Activated gamma-delta T cell (primary cell): ENCODE results near the gene AK1.
A peak's percentile ranks its signal among the peaks of the same experiment; 100 is the strongest.

Experiments
- DNase-seq: peaks from one replicate; lab custom pipeline; 2025; lab: John Stamatoyannopoulos, UW

AK1 gene

GRCh38 chr9:127909839-127910273, 32.4 kb upstream of the AK1 start:
- no peak for DNase-seq

- no peak for DNase-seq
These were observed 31.1 kb upstream of the AK1 start for GRCh38 chr9:127908660-127908926.

GRCh38 chr9:127907867-127908659, 30.6 kb upstream of the AK1 start:
- DNase-seq = no peak

GRCh38 chr9:127905788-127906191, 28.3 kb upstream of the AK1 start:
- DNase-seq = peak; percentile 46

DNA sequence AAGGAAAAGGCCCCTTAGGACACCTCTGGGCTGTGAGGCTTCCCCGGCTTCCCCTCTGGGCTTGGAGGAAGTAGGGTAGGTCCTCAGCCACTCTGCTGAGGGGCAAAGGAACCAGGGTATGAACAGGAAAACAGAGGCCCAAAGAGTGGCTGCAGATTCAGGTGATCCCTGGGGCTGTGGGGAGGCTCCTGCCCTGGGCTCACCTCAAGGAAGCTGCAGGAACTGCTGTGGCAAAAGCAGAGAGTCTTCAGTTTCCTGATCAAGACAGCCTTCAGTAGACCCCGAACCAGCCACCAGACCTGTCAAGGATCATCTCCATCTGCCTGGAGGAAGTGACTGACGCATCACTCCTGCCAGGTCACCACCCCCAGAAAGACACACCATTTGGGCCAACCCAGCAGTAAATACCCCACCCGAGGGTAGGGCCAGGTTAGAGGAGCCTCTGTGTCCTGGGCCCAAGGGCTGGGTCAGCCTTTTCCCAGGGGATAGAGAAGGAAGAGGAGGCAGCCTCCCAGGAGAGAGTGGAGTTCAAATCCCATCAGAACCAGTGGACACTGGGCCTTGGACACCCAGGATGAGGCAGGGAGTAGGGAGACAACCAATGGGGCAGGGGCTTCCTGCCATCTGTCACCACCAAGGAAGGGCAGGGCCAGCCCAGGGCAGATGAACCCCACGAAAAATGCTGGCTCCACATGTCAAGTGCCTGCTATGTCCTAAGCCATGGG, 27.7 kb upstream of the AK1 start:
- no peak for DNase-seq

- no peak for DNase-seq
These were observed 27.1 kb upstream of the AK1 start for GRCh38 chr9:127904561-127905003.

DNA sequence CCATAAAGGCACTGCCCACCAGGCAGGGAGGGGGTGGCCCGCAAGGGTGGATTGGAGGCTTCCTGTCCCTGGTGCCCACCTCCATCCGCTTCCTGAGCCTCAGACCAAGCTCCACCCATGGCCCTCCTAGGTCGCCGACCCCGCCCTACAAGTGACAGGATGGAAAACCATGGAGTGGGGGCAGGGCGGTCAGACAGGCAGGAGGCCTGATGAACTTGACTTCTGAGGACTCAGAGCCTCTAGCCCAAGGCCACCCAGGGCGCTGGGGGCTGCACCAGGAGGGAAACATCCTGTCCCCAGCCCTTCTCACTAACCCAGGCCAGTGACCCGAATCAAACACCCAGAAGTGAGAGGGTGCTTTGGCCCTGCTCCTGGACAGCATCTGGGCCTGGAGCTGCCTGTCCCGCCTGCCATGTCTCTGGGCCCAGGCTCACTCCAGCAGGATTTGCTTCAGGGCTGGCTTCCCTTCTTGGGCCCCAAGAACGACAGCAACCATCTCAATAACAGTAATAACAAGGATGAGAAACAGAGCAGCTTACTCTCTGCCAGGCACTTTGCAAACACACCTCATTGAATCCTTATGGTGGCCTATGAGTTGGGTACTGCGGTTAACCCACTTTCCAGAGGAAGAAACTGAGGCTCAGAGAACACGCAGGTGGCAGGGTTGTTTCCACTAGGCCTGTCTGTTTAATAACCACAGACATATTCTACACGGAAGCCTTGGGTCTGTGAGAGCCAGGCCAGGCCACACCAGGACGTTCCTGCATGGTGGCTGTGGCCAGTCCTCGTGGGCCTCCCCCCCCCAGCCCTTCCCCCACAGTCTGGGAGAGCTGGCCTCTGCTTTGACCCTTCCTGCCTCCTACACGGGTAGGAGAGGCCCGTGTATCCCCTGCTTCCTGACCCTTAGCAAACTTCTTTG, 26.3 kb upstream of the AK1 start:
- peak; percentile 30 for DNase-seq

DNA sequence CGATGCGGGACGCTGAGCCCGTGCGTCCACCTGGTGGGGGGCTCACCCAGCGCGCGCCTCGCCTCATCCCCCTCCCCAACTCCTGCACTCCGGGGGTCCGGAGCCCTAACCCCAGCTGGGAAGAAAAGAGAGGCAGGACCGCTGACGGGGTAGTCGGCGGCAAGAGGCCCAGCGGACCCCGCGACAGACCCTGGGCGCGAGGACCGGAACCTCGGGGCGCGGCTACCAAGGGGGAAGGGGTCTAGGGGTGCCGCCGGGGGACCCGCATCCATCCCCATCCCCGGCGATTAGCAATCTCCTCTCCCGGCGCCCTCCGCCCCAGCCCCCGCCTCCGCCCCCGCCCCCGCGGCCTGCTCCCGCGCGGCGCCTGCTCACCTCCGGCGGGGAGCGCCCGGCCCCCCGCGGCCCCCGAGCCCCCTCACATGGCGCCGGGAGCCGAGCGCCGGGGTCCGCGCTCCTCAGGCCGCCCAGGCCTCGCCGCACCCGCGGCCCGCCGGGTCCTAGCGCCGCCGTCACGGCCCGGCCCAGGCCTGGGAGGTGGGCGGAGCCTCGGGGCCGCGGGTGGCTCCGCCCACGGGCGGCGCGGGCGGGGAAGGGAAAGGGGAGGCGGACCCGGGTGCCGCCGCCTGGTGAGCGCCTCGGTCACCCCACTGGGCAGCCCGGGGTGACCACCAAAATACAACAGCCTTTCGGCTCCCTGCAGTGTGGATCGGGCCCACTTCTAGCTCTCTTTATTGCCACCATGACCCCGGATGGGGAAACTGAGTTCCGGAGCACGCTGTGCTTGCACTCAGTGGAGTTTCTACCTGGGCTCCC, 21.9 kb upstream of the AK1 start, which contains the start of gene ST6GALNAC6:
ST6GALNAC6 (minus strand) TSS at position 476 of the 816 bp plus-strand sequence. CDS start 1,622 bp downstream, outside the sequence.
- peak; percentile 61 for DNase-seq

- DNase-seq = no peak
These were observed 21.1 kb upstream of the AK1 start for GRCh38 chr9:127898433-127899127.

DNA sequence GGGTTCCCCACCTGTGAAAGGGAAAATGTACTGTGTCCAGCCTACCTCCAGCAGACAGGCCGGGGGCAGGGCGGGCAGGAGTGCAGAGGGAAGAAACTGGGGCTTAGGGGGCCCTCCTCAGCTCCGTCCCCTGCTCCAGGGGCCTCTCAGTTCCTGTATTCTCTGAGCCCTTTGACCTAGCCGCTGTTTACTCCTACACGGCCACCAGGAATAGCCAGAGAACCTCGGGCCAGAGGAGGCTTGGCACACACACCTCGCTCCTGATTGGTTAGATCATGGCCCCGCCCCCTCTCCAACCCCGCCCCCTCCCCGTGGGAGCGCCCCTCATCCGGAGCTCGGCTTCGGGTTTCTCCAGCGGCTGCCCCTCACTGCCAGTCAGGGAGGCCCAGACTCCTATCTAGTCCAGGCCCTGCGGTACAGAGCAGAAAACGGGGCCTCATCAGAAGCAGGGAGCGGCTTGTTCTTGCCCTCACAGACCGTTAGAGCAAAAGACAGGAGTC, 19.8 kb upstream of the AK1 start:
- DNase-seq = no peak

DNA sequence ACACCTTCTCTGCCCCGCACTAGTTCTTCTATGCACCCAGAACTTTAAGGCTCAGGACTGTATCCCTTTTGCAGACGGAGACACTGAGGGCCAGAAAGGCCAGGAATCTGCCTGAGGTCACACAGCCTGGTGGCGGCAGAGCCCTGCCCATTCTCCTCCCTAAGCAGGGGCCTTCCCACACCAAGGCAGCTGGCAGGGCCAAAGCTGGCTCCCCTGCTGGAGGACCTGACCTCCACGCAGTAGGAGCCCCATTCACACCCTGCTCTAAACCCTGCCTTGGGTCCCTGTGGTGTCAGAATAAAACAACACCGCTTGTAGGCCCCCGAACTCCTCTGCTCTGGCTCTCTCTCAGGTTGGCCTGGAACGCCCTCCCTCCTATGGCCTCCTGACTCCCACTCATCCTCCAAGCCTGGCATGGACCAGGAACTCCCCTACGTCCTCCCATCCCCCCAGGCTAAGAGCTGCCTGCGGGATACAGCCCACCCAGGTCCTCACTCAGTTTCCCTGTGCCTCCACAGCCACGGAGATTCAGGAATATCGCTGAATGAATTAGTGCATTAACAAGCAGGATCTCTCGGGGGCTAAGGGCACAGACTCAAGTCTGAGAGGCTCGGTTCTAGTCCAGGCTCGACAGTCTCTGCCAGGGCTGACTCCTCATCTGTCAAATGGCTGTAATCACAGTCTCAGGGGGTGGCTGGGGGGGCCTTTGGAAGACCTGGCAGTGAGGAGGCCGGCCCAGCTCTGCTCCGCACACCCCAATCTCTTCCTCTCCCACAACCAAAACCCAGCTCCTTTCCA, 19.1 kb upstream of the AK1 start:
- DNase-seq = no peak

DNA sequence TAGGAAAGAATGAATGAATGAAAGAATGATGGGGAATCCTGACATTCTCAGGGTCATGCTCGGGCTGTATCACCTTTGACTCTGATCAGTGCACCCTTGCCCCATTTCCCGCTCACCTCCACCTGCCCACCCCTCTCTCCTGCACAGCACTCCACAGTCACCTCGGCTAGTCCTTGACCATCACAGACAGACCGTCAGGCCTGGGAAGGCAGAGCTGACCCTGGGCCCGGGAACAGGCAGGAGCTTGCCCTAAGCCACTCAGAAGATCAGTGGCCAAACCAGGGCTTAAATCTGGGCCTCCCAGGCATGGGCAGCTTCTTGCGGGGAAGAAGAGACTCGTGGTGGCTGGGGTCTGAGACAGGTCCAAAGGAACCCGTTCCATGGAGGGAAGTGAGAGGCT, 18.3 kb upstream of the AK1 start:
- DNase-seq = no peak

GRCh38 chr9:127893392-127893791, 15.9 kb upstream of the AK1 start:
- no peak for DNase-seq

GRCh38 chr9:127892831-127893230, 15.4 kb upstream of the AK1 start:
- DNase-seq = no peak

GRCh38 chr9:127890053-127890452, 12.6 kb upstream of the AK1 start:
- DNase-seq = no peak

- no peak for DNase-seq
These were observed 10.3 kb upstream of the AK1 start for GRCh38 chr9:127887792-127888191.

- no peak for DNase-seq
These were observed 9.0 kb upstream of the AK1 start for GRCh38 chr9:127886401-127886972.

GRCh38 chr9:127885508-127886281, 8.2 kb upstream of the AK1 start:
- no peak for DNase-seq
